ENCODE measurements around the gene GP1BA.

GRCh38 chr17:4965311-4965986, 33.4 kb downstream of the GP1BA start:
- TF ChIP-seq CTCF (IDR thresholded peaks at IDR 0.05) (no peak), AR (CRISPR knock-in tag; IDR thresholded peaks at IDR 0.05) (no peak), PRDM15 (CRISPR knock-in tag; IDR thresholded peaks at IDR 0.05) (no peak), MAX (CRISPR knock-in tag; IDR thresholded peaks at IDR 0.05) (no peak), ESRRA (CRISPR knock-in tag; IDR thresholded peaks at IDR 0.05; ENCODE audit: borderline replicate concordance) (no peak), AFF4 (CRISPR knock-in tag; IDR thresholded peaks at IDR 0.05; ENCODE audit: borderline replicate concordance) (no peak), ZNF317 (CRISPR knock-in tag; IDR thresholded peaks at IDR 0.05; ENCODE audit: borderline replicate concordance, low read depth) (no peak), CREB1 (CRISPR knock-in tag; IDR thresholded peaks at IDR 0.05) (no peak)
